Aortic smooth muscle cell (primary cell): ENCODE results near the gene AK1. TPM values are rescaled to one million over a fixed set of nuclear protein-coding genes. Genes with fewer than 3 reads are reported as not detected.

Experiments
- total RNA-seq: library from RNA; depleted of rRNA; stranded (reverse); fragments of >200 nt; gene quantifications from 2 replicates; pipeline ENCODE4 v1.2.3, GENCODE V29; 2014

Gene AK1
- 75.6 and 90.4 TPM in 2 replicates for total RNA-seq

DNA sequence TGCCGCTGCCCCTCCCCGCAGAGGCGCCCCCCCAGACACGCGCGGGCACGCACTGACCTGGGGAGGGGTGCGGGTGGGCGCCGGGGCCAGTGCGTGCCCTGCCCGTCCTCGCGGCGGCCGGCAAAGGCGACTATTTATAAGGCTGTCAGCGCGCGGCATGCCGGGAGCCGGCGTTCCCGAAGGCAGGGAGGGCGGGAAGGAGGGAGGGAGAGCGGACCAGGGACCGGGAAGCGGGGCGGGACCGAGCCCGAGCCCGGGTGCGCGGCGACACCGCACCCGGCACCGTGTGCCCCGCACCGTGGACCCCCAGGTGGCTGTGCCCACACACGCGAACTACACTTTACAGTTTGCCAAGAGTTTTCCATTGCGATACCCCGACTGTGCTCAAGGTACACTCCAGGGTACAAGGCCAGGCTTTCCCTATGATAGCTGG, at the start of gene AK1:
Gene AK1, minus strand, starts transcription at position 110 of the 433 bp plus-strand sequence. CDS start 3,058 bp downstream, outside the sequence.

DNA sequence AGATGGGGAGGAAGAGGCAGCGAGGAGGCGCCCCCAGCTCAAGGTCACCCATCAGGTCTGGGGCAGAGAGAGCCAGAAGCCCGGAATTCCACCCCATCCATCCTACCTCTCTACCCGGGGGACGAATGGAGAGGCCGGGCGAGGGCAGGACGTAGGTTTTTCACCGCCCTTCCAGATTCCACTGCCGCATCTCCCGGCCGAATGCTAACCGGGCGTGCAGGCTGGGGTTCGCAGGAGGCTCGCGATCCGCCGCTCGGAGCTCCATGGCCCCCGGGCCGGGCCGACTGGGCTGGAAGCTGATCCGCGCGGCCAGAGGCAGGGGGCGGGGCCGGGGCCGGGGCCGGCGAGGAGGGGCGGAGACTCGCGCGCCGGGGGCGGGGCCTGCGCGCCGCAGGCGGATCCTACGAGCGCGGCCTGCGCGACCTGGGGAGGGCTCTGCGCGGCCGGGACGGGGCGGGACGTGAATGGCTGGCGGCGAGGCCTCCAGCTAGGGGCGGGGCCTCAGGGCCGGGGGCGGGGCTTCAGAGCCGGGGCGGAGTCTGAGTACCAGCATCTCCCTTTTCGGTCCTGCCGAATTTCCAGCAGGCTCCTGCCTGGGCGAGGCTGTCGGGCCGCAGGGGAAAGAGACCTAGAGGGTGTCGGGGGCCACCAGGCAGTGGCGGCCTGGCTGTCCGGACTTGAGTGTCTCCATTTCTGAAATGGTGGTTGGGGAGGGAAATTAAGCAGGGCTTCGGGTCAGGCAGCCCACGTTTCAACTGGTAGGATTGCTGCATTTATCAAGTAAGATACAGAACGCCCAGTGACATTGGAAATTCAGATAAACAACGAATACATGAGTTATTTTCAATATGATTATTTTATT, 39.5 kb upstream of the AK1 start, which contains the start of gene ST6GALNAC4:
Gene ST6GALNAC4, minus strand, starts transcription at position 322 of the 862 bp plus-strand sequence. CDS start 622 bp downstream, outside the sequence.

GRCh38 chr9:127899128-127899943, 21.9 kb upstream of the AK1 start, which contains the start of gene ST6GALNAC6:
Gene ST6GALNAC6 (minus strand): TSS chr9:127899603. CDS start chr9:127897981, 1,622 bp downstream.

DNA sequence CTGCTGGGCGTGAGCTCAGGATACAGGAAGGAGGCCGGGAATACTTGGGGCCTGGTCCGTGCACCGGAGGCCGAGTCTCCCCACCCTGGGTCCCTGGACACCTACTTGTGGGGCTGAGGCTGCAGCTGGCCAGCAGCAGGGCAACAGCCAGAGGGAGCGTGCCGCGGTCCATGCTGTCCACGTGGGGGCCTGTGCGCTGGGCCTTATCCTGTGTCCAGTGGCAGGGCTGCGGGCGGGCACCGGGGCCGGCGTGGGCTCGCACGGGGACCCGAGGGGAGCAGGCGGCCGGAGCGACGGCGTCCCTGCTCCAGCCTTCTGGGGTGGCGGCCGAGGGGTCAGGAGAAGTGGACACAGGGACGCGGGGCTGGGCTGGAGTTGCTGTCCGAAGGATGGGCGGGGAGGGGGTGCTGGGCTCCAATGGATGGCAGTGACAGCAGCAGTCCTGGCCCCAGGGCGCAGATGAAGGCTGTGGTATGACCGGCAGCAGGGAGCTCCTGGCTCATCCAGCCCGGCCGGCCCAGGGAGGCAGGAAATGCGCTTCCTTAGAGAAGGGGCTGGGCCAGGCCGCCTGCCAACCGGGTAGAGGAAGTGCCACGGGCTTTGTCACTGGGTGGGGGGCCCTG, 23.2 kb downstream of the AK1 start, which contains the start of gene ENG:
Gene ENG, minus strand, starts transcription at position 475 of the 623 bp plus-strand sequence. Its CDS starts 303 bp downstream, at position 172.

Other genes starting within 250 kb of the AK1 start
- 0.06 and 0.13 TPM in 2 replicates for gene CFAP157, start 170.7 kb downstream of the AK1 start, total RNA-seq
- 33.9 and 36.9 TPM in 2 replicates for gene PTRH1, start 162.0 kb downstream of the AK1 start, total RNA-seq
- 0.06 and 0.13 TPM in 2 replicates for gene TTC16, start 161.6 kb downstream of the AK1 start, total RNA-seq
- 2.3 and 2.8 TPM in 2 replicates for gene TOR2A, start 142.4 kb downstream of the AK1 start, total RNA-seq
- gene SH2D3C, start 99.0 kb downstream of the AK1 start, total RNA-seq = 1.1 and 2.0 TPM in 2 replicates
- gene CDK9, start 91.6 kb downstream of the AK1 start, total RNA-seq = 39.1 and 42.0 TPM in 2 replicates
- 73.4 and 76.9 TPM in 2 replicates for gene FPGS, start 74.8 kb downstream of the AK1 start, total RNA-seq
- gene ENG, start 23.0 kb downstream of the AK1 start, total RNA-seq = 31.2 and 69.0 TPM in 2 replicates
- 50.1 and 58.8 TPM in 2 replicates for gene ST6GALNAC6, start 21.9 kb upstream of the AK1 start, total RNA-seq
- 23.9 and 33.3 TPM in 2 replicates for gene ST6GALNAC4, start 39.4 kb upstream of the AK1 start, total RNA-seq
- gene PIP5KL1, start 53.1 kb upstream of the AK1 start, total RNA-seq = 0.66 and 0.81 TPM in 2 replicates
- 9.6 and 11.1 TPM in 2 replicates for gene DPM2, start 60.2 kb upstream of the AK1 start, total RNA-seq
- gene EEIG1, start 103.3 kb upstream of the AK1 start, total RNA-seq = 13.5 and 18.7 TPM in 2 replicates
- gene NAIF1, start 189.6 kb upstream of the AK1 start, total RNA-seq = 9.8 and 10.8 TPM in 2 replicates
- gene SLC25A25, start 190.6 kb upstream of the AK1 start, total RNA-seq = 33.6 and 36.2 TPM in 2 replicates